IPS DF 19.7 (cell line): ENCODE measurements around the gene ACOD1.
"Not testable (repeated sequence)": the region's sequence is repeated elsewhere in the genome, so short reads cannot be mapped to it uniquely, and the experiment has no call there.

Experiments
- DNase-seq: peaks from one replicate; pipeline ENCODE4 v3.0.0-alpha.2; 2013; ENCODE audit warnings: low read depth, low spot score

The ACOD1 gene

DNA sequence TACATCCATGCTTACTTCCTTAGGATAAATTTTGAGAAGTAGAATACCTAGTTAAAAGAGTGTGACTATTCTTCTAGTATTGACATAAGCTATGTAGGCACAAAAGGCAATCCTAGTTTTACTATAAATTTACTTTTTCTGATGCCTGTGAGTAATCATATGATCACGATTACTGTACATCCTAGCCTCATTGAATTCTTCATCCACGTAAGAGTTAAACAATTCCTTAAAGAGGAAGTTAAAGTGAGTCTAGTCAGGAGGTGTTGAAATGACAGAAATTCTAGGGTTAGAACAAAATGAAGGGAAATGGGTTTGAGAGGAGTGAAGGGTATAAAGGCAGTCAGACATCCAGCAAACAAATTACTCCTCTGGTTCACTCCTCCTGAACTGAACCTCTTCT, at the start of gene ACOD1:
Gene ACOD1 (plus strand): TSS at position 363 of the 400 bp plus-strand sequence. CDS start 48 bp downstream, outside the sequence.
- no peak for DNase-seq

DNA sequence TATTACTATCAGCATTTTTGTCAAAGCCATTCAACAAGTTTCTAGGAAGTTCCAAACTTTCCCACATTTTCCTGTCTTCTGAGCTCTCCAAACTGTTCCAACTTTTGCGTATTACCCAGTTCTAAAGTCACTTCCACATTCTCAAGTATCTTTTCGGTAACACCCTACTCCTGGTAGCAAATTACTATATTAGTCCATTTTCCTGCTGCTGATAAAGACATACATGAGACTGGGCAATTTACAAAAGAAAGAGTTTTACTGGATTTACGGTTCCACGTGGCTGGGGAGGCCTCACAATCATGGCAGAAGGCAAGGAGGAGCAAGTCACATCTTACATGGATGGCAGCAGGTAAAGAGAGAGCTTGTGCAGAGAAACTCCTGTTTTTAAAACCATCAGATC, 49.2 kb upstream of the ACOD1 start:
- DNase-seq = not testable (repeated sequence)

- no peak for DNase-seq
Measured at GRCh38 chr13:76903544-76904162, 44.7 kb upstream of the ACOD1 start.

DNA sequence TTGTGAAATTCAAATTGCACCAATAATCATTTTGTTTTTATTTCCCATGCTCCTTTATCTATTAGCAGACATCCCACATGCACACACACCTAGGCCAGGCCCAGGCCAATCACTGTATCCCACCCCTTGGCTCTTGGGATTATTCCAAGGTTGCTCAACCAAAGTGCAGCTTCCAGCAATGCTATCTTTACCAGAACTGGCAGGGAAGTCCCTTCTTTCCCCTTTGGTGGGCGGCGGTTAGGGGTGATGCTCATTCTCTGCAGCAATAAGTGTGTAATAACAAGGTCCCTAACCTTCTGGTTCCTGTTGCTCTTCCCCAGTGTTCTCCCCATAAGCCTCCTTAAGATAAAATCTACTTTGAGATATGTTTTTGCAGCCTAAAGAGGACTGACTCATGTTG, 43.8 kb upstream of the ACOD1 start:
- no peak for DNase-seq

- no peak for DNase-seq
Measured at GRCh38 chr13:76912476-76912875, 35.8 kb upstream of the ACOD1 start.

- DNase-seq = no peak
Measured at GRCh38 chr13:76913898-76914297, 34.4 kb upstream of the ACOD1 start.

DNA sequence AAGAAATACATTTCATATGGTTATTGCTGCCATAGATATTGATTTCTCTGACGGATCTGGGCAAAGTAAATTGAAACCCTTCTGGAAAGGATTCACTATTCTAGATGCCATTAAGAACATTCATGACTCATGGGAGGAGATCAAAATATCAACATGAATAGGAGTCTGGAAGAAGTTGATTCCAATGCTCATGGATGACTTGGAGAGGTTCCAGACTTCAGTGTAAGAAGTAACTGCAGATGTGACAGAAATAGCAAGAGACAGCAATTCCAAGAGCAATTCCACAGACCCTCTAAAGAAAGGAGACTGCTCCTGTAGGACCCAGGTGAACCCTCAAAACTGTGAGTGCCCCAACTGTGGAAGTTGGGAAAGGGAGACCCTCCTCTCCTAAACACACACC, 31.2 kb upstream of the ACOD1 start:
- no peak for DNase-seq

- not testable (repeated sequence) for DNase-seq
Measured at GRCh38 chr13:76917755-76918481, 30.4 kb upstream of the ACOD1 start.

DNA sequence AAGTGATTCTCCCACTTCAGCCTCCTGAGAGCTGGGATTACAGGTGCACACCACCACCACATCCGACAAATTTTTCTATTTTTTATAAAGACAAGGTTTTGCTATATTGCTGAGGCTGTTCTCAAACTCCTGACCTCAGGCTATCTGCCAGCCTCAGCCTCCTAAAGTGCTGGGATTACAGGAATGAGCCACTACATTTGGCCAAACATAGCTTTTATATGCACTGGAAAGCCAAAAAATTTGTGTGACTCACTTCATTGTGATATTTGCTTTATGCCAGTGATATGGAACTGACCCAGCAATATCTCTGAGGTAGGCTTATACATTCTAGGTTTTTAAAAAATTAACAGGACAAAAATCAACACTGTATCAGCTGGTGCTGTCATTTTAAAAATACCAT, 26.8 kb upstream of the ACOD1 start:
- DNase-seq = no peak

GRCh38 chr13:76925115-76925514, 23.2 kb upstream of the ACOD1 start:
- no peak for DNase-seq

GRCh38 chr13:76927955-76928354, 20.4 kb upstream of the ACOD1 start:
- DNase-seq = no peak

GRCh38 chr13:76928456-76928855, 19.9 kb upstream of the ACOD1 start:
- DNase-seq = no peak

GRCh38 chr13:76929320-76929719, 19.0 kb upstream of the ACOD1 start:
- no peak for DNase-seq

DNA sequence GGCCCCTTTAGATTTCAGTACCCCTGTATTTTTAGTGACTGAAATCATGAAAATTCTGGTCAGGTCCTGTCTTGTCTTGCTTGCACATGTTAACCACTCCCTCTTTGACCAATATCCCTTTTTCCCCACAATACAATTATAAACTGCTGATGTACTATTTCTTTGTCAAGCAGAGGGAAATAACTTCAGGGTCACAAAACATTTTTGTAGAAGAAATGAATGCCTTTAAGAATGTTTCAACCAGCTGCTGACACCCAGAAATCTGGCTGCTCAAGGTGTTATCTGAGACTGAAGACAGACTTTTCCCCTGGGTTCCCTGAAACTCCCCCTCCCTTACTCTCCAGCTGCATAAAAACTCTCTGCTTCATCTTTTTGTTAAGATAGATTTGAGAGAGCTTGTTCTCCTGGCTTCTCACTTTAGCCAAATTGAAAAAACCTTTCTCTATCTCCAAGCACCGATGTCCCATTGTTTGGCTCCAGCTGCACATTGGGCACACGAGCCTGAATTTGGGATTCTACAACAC, 18.4 kb upstream of the ACOD1 start:
- no peak for DNase-seq

GRCh38 chr13:76932076-76932475, 16.2 kb upstream of the ACOD1 start:
- DNase-seq = no peak

DNA sequence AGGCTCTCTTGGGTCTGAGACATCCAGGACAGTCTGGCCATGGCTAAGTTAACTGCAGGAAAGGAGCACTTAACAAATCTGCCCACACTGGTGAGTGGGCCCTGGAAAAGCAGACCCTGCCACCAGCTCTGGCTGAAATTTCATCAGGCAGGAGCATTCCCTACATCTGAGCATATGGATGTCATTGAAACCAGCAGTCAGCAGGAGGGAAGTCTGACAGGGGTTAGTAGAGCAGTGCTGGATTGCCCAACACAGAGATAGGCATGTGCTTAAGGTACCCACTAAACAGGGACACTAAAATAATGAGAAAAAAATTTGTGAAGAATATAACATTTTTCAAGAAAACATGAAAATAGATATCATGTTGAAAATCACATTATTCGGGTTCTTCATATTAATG, 13.6 kb upstream of the ACOD1 start:
- no peak for DNase-seq

- no peak for DNase-seq
Measured at GRCh38 chr13:76936763-76937162, 11.5 kb upstream of the ACOD1 start.

GRCh38 chr13:76937281-76937820, 11.0 kb upstream of the ACOD1 start:
- DNase-seq = no peak

- DNase-seq = no peak
Measured at GRCh38 chr13:76939215-76939614, 9.1 kb upstream of the ACOD1 start.

- DNase-seq = no peak
Measured at GRCh38 chr13:76942363-76942762, 5.9 kb upstream of the ACOD1 start.

GRCh38 chr13:76943646-76944045, 4.7 kb upstream of the ACOD1 start:
- DNase-seq = no peak

DNA sequence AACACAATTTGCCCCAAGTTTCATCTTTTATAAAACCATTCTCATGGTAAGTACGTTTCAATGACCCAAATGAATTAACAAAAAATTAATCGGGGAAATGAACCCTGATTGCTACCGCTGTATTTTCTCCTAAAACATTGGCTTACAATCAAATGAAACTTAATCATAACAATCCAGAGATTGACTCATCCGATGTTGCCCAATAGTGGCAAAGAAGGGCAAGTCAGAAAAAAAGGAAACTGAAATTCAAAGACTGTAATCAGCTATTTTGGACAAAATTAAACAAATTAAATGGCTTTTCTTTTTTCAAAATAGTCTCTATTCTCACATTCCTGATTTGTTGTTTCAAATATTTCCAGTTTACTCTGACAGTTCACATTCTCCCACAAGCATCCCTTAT, 3.9 kb upstream of the ACOD1 start:
- no peak for DNase-seq

GRCh38 chr13:76950101-76950500, 1.8 kb downstream of the ACOD1 start:
- no peak for DNase-seq
